GM18951 (cell line): ENCODE measurements around the gene MYOF.
"Not testable (repeated sequence)": the region's sequence is repeated elsewhere in the genome, so short reads cannot be mapped to it uniquely, and the experiment has no call there.

Source experiments
- POLR2A ChIP-seq: IDR thresholded peaks from 4 replicates; pipeline ENCODE4 v1.6.1; 2011; ENCODE audit warnings: mild to moderate bottlenecking; ENCODE audit not compliant: insufficient read length, insufficient read depth; ENCODE audit errors: extremely low read depth
- in situ Hi-C: fragments of 300-500 bp; cut with MboI; formaldehyde crosslinking; loops from one replicate; pipeline ENCODE4 v1.12.0; 2022; ENCODE audit warnings: low sequenced_read_pairs, mixed read lengths, inconsistent platforms; ENCODE audit not compliant: unreplicated experiment

The MYOF gene

GRCh38 chr10:93443481-93443880, 38.7 kb downstream of the MYOF start:
- in situ Hi-C loops: no loop called here
- TF ChIP-seq POLR2A: no peak

- in situ Hi-C loops: not testable (repeated sequence)
Measured at GRCh38 chr10:93442721-93443120, 39.4 kb downstream of the MYOF start.

- in situ Hi-C loops: no loop called here
- no peak for TF ChIP-seq POLR2A
Measured at GRCh38 chr10:93440591-93441091, 41.5 kb downstream of the MYOF start.

- in situ Hi-C loops: no loop called here
- TF ChIP-seq POLR2A: no peak
Measured at GRCh38 chr10:93438613-93439253, 43.4 kb downstream of the MYOF start.

- in situ Hi-C loops: no loop called here
- no peak for TF ChIP-seq POLR2A
Measured at GRCh38 chr10:93437946-93438612, 44.1 kb downstream of the MYOF start.

- TF ChIP-seq POLR2A: no peak
- in situ Hi-C loops: no loop called here
Measured at GRCh38 chr10:93437086-93437945, 44.8 kb downstream of the MYOF start.

GRCh38 chr10:93436591-93437085, 45.5 kb downstream of the MYOF start:
- no peak for TF ChIP-seq POLR2A
- in situ Hi-C loops: no loop called here

GRCh38 chr10:93435621-93436397, 46.3 kb downstream of the MYOF start:
- TF ChIP-seq POLR2A: no peak
- in situ Hi-C loops: no loop called here

GRCh38 chr10:93434991-93435491, 47.1 kb downstream of the MYOF start:
- in situ Hi-C loops: no loop called here
- TF ChIP-seq POLR2A: no peak

- TF ChIP-seq POLR2A: no peak
- in situ Hi-C loops: no loop called here
Measured at GRCh38 chr10:93431361-93431760, 50.8 kb downstream of the MYOF start.

GRCh38 chr10:93425861-93426260, 56.3 kb downstream of the MYOF start:
- in situ Hi-C loops: no loop called here
- no peak for TF ChIP-seq POLR2A

GRCh38 chr10:93422118-93422517, 60.0 kb downstream of the MYOF start:
- in situ Hi-C loops: no loop called here
- no peak for TF ChIP-seq POLR2A
